Activated CD4-positive, CD25-positive, alpha-beta regulatory T cell (primary cell): ENCODE results near the gene CHST8.

Source experiments
- DNase-seq, 4 experiments: peaks; one replicate each; lab custom pipeline; 2025; lab: John Stamatoyannopoulos, UW

CHST8 gene

GRCh38 chr19:33717878-33718277 lies 96.1 kb downstream of the CHST8 start:
- no peak for DNase-seq

DNA sequence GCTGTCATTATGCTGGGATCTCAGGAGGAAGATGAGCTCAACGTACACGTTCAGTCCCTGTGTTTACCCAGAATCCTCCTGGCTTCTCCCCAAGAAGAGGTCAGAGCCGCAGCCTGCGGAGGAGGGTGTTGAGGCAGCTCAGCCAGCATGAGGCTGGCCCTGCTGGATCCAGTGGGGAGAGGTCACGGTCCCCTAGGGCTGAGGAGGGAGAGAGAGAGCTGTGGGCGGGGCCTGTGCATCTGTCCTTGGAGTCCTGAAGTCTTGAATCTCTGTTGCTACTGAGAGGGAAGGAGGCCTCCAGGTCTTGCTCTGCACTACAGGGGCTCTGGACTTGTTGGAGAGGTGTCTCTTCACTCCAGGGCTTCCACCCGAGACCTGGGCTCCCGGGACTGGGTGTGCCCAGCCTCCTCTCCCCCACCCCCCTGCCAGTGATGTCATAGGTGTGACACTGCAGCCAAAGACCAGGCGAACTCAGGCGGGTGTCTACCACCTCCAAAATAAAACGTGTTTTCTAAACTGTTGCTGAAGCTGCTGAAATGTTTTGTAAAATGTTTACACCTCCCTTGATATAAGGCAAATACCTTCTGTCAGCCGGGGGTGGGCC lies 97.0 kb downstream of the CHST8 start:
- no peak for DNase-seq

GRCh38 chr19:33719366-33720154 lies 97.8 kb downstream of the CHST8 start:
- DNase-seq = no peak

- DNase-seq = no peak
These were observed 98.4 kb downstream of the CHST8 start for GRCh38 chr19:33720155-33720493.

DNA sequence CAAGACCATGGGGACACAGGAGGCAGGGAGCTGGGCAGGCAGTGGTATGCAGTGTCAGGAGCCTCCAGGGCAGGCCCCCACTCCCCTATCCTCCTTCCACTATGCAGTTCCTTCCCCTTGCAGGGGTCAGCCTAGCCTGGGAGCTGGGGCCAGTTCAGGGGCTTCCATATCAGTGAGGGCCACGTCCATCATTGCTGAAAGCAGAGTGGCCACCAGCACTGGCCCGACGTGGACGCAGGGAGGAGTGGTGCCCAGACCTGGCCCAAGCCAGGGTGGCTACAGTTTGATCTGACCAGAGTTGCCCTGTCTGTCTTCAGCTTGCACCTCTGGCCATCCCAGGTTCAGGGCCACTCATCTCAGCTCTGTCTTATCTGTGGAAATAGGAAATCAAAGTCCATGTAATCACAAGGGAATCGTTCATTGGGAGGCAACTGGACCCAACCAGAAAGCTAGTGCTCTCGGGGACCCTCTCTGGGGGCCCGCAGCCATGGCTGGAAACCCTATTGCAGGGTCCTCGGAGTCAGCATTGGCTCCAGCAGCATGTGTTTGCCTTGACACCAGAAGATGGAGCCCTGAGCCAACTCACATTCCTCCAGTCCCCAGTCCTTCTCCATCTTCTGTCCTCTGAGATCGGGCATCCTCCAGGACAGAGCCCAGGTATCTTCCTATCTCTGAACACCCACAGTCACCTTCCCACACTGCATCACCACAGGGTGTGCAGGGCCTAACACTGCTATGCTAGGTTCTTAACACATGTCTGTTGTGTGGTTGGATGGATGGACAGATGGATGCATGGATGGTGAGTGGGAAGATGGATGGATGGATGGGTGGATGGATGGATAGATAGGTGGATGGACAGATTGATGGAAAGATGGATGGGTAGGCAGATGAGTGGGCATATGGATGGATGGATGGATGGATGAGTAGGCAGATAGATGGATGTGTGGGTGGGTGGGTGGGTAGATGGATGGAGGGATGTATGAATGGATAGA lies 99.2 kb downstream of the CHST8 start:
- DNase-seq = no peak

GRCh38 chr19:33721735-33722297 lies 100.1 kb downstream of the CHST8 start:
- DNase-seq = no peak

GRCh38 chr19:33722456-33723239 lies 100.9 kb downstream of the CHST8 start:
- DNase-seq = no peak

- DNase-seq = no peak
These were observed 101.8 kb downstream of the CHST8 start for GRCh38 chr19:33723512-33723911.

- DNase-seq = no peak
These were observed 102.4 kb downstream of the CHST8 start for GRCh38 chr19:33724021-33724720.

- no peak for DNase-seq
These were observed 102.9 kb downstream of the CHST8 start for GRCh38 chr19:33724721-33725060.

DNA sequence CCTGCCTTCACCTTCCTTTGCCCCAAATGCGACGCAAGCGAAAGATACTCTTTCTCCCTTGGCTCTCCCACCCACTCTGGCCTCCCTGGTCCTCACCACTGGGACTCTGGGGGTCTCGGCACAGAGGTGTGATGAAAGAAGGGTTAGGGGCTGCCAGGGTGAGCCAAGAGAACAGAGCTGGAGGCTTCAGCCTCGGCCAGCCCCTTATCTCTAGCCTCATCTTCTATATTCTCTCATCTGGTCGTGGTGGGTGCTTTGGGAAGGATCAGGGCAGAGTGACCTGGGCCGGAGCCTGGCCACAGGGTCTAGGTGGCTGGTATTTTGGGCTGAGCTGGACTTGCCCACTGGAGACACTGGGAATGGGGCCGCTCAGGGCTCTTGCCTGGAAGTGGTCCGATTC lies 103.8 kb downstream of the CHST8 start:
- no peak for DNase-seq

GRCh38 chr19:33726756-33727155 lies 105.0 kb downstream of the CHST8 start:
- no peak for DNase-seq

- no peak for DNase-seq
These were observed 105.7 kb downstream of the CHST8 start for GRCh38 chr19:33727331-33727998.

DNA sequence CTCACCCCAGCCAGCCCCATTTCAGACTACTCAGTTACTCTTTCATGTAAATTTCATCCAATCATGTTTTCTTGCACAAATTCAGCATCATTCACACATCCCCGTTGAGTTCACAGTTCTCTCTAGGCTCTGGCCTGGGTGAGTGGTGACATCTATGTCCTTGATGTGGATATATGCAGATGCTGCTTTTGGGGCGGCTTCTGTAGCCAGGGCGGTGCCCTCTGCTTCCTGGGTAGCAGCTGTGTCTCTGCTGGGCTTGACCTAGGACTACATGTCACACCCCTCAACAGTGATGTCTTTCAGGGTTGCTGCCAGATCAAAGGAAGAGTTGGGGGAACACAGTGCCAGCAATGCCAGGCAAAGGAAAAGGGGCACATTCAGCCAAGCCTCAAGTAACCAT lies 106.4 kb downstream of the CHST8 start:
- no peak for DNase-seq

DNA sequence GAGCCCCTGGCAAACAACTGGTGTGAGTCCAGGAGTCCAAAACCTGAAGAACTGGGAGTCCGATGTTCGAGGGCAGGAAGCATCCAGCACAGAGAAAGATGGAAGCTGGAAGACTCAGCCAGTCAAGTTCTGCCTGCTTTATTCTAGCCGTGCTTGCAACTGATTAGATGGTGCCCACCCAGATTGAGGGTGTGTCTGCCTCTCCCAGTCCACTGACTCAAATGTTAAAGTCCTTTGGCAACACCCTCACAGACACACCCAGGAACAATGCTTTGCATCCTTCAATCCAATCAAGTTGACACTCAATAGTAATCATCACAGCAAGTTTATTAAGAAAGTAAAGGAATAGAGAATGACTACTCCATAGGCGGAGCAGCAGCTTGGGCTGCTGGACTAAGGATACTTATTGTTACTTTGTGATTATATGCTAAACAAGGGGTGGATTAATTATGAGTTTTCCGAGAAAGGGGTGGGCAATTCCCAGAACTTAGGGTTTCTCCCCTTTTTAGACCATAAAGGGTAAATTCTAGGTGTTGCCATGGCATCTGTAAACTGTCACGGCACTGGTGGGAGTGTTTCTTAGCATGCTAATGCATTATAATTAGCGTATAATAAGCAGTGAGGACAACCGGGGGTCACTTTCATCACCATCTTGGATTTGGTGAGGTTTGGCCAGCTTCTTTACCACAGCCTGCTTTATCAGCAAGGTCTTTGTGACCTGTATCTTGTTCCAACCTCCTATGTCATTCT lies 109.3 kb downstream of the CHST8 start:
- DNase-seq = no peak

GRCh38 chr19:33731881-33732280 lies 110.1 kb downstream of the CHST8 start:
- no peak for DNase-seq

- DNase-seq = no peak
These were observed 113.2 kb downstream of the CHST8 start for GRCh38 chr19:33734913-33735312.

- DNase-seq = no peak
These were observed 114.4 kb downstream of the CHST8 start for GRCh38 chr19:33736158-33736557.

DNA sequence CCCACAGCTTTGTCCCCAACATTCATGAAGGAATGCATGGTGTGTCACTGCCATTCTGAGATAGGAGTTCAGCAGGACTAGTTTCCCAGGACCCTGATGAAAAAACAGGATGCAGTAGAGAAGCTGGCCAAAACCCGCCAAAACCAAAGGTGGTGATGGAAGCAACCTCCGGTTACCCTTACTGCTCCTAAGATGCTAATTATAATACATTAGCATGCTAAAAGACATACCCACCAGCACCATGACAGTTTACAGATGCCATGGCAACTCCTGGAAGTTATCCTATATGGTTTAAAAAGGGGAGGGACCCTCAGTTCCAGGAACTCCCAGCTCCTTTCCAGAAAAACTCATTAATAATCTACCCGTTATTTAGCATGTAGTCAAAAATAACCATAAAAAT lies 115.0 kb downstream of the CHST8 start:
- DNase-seq = no peak
